Measurements from ENCODE around the gene IFNL1. TPM values are rescaled to one million over a fixed set of nuclear protein-coding genes. Genes with fewer than 3 reads are reported as not detected.

IFNL1 gene
- total RNA-seq, 4 donors from 2014 or later = not detected

GRCh38 chr19:39318690-39319089, 22.5 kb downstream of the IFNL1 start:
- H3K36me3 ChIP-seq = peaks cover 0 to 15% (median 0%) of the 10 kb centered on the region in 3 donors
- no peak overlapping the region for H3K27ac ChIP-seq
- no peak for TF ChIP-seq CTCF (IDR thresholded peaks at IDR 0.05)
- no peak for TF ChIP-seq EP300 (IDR thresholded peaks at IDR 0.05)
- no peak for TF ChIP-seq POLR2A (IDR thresholded peaks at IDR 0.05)
- no peak for DNase-seq (ENCODE audit: low spot score in 2 of 2)
- no peaks in the 10 kb centered on the region for H3K9me3 ChIP-seq
- H3K4me1 ChIP-seq = peaks cover 0 to 9% (median 6%) of the 10 kb centered on the region in 4 donors
- WGBS, 2 donors = 93 to 94% methylated on average over 4 of the region's 4 CpGs
- peaks cover 0 to 19% of the 10 kb centered on the region in 2 donors for H3K27me3 ChIP-seq
- H3K4me3 ChIP-seq = no peak overlapping the region

- H3K27ac ChIP-seq = no peak overlapping the region
- WGBS, 2 donors = 77 to 89% methylated on average over 4 to 5 of the region's 5 CpGs
- no peaks in the 10 kb centered on the region for H3K9me3 ChIP-seq
- H3K27me3 ChIP-seq = peaks cover 0 to 19% of the 10 kb centered on the region in 2 donors
- no peak for DNase-seq (ENCODE audit: low spot score in 2 of 2)
- peaks cover 0 to 9% (median 0%) of the 10 kb centered on the region in 3 donors for H3K36me3 ChIP-seq
- H3K4me1 ChIP-seq = peaks cover 0 to 9% (median 6%) of the 10 kb centered on the region in 4 donors
- TF ChIP-seq CTCF (IDR thresholded peaks at IDR 0.05) (no peak), POLR2A (IDR thresholded peaks at IDR 0.05) (no peak), EP300 (IDR thresholded peaks at IDR 0.05) (no peak)
- no peak overlapping the region for H3K4me3 ChIP-seq
Observed at GRCh38 chr19:39319098-39319891, 23.1 kb downstream of the IFNL1 start.

GRCh38 chr19:39319892-39320248, 23.7 kb downstream of the IFNL1 start:
- 30% methylated on average over 11 of the region's 16 CpGs; no CpG with 5 or more reads in 1 of the 2 donors for WGBS, 2 donors
- H3K9me3 ChIP-seq = no peaks in the 10 kb centered on the region
- DNase-seq (ENCODE audit: low spot score in 2 of 2) = no peak
- H3K36me3 ChIP-seq = peaks cover 0 to 3% (median 0%) of the 10 kb centered on the region in 3 donors
- peaks cover 0 to 19% of the 10 kb centered on the region in 2 donors for H3K27me3 ChIP-seq
- H3K4me1 ChIP-seq = peaks cover 0 to 9% (median 6%) of the 10 kb centered on the region in 4 donors
- H3K4me3 ChIP-seq = peak overlapping the region in 2 of 4 donors; percentile 26 to 56
- H3K27ac ChIP-seq = no peak overlapping the region
- TF ChIP-seq EP300 (IDR thresholded peaks at IDR 0.05) (no peak), CTCF (IDR thresholded peaks at IDR 0.05) (no peak), POLR2A (IDR thresholded peaks at IDR 0.05) (no peak)

GRCh38 chr19:39321117-39321831, 25.1 kb downstream of the IFNL1 start:
- Histone ChIP-seq H3K4me3 (peak overlapping the region in 1 of 4 donors; percentile 56), H3K27ac (no peak overlapping the region), H3K27me3 (peaks cover 0 to 19% of the 10 kb centered on the region in 2 donors), H3K4me1 (peaks cover 0 to 9% (median 6%) of the 10 kb centered on the region in 4 donors), H3K9me3 (no peaks in the 10 kb centered on the region), H3K36me3 (no peaks in the 10 kb centered on the region)
- no peak for DNase-seq (ENCODE audit: low spot score in 2 of 2)
- TF ChIP-seq POLR2A (IDR thresholded peaks at IDR 0.05) (no peak), EP300 (IDR thresholded peaks at IDR 0.05) (no peak), CTCF (IDR thresholded peaks at IDR 0.05) (no peak)
- 20 to 31% methylated on average over 5 to 9 of the region's 10 CpGs for WGBS, 2 donors

GRCh38 chr19:39321832-39322176, 25.6 kb downstream of the IFNL1 start:
- Histone ChIP-seq H3K36me3 (no peaks in the 10 kb centered on the region), H3K27ac (no peak overlapping the region), H3K9me3 (no peaks in the 10 kb centered on the region), H3K4me3 (no peak overlapping the region), H3K27me3 (peaks cover 0 to 19% of the 10 kb centered on the region in 2 donors), H3K4me1 (peaks cover 0 to 9% (median 6%) of the 10 kb centered on the region in 4 donors)
- no peak for TF ChIP-seq CTCF (IDR thresholded peaks at IDR 0.05)
- no peak for TF ChIP-seq POLR2A (IDR thresholded peaks at IDR 0.05)
- TF ChIP-seq EP300 (IDR thresholded peaks at IDR 0.05) = no peak
- no peak for DNase-seq (ENCODE audit: low spot score in 2 of 2)

Data from tibial nerve (tissue), 4 donors.